ENCODE measurements around the gene WWC2.

WWC2 gene

DNA sequence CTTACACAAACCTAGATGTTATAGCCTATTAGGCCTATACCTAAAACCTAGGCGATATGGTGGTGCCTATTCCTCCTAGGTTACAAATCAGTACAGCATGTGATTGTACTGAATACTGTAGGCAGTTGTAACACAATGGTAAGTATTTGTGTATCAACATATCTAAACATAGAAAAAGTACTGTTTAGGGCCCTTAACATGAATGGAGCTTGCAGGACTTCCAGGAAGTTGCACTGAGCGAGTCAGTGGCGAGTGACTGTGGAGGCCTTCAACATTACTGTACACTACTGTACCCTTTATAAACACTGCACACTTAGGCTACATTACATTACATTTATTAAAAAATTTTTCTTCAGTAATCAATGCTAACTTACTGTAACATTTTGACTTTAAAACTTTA, 37.8 kb downstream of the WWC2 start:
- no peak for DNase-seq (ENCODE audit: low read depth)
- TF ChIP-seq POLR2A (IDR thresholded peaks at IDR 0.05; ENCODE audit: extremely low read depth, insufficient read length) (no peak), MYC (IDR thresholded peaks at IDR 0.05; ENCODE audit: low read depth, low read length) (no peak)
- TF ChIP-seq, protein P1, sequence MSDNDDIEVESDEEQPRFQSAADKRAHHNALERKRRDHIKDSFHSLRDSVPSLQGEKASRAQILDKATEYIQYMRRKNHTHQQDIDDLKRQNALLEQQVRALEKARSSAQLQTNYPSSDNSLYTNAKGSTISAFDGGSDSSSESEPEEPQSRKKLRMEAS (IDR thresholded peaks at IDR 0.05; ENCODE audit: low read depth, low read length), result no peak
- TF ChIP-seq, protein P2, sequence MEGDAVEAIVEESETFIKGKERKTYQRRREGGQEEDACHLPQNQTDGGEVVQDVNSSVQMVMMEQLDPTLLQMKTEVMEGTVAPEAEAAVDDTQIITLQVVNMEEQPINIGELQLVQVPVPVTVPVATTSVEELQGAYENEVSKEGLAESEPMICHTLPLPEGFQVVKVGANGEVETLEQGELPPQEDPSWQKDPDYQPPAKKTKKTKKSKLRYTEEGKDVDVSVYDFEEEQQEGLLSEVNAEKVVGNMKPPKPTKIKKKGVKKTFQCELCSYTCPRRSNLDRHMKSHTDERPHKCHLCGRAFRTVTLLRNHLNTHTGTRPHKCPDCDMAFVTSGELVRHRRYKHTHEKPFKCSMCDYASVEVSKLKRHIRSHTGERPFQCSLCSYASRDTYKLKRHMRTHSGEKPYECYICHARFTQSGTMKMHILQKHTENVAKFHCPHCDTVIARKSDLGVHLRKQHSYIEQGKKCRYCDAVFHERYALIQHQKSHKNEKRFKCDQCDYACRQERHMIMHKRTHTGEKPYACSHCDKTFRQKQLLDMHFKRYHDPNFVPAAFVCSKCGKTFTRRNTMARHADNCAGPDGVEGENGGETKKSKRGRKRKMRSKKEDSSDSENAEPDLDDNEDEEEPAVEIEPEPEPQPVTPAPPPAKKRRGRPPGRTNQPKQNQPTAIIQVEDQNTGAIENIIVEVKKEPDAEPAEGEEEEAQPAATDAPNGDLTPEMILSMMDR (IDR thresholded peaks at IDR 0.05; ENCODE audit: low read depth, low read length), result no peak
- H3K4me3 ChIP-seq (ENCODE audit: low read depth, low read length), result no peak overlapping the region

DNA sequence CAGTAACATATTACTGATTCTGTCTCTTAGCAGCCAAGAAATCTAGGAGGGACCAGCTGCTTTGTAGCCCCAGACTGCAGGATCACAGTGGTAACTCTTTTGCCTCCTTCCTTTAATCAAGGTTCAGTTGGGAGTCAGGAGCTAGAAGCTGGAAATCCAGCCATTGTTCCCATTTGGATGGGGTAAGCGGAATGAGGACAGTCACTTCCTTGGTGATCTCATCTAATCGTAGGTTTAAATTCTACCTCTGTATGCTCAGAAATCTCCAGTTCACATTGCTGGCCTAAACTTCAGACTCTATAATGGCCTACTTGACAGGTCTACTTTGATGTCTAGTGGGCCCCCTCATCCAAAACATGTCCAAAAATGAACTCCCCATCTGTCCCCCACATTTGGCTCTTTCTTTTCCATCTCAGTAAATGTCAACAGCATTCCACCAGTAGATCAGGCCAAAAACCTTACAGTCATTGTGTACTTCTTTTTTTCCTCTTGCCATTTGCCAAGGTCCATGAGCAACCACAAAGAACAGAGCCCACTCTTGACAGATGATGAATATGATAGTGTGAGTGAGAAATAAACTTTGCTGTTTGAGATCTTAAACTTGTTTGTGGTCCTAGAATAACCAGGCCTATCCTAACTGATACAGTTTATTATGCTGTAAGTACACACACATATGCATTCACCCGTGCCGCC, 40.1 kb downstream of the WWC2 start:
- TF ChIP-seq, protein P2 (IDR thresholded peaks at IDR 0.05; ENCODE audit: low read depth, low read length), result no peak
- TF ChIP-seq, protein P1 (IDR thresholded peaks at IDR 0.05; ENCODE audit: low read depth, low read length), result no peak
- TF ChIP-seq POLR2A (IDR thresholded peaks at IDR 0.05; ENCODE audit: extremely low read depth, insufficient read length), result no peak
- DNase-seq (ENCODE audit: low read depth), result no peak
- no peak overlapping the region for H3K4me3 ChIP-seq (ENCODE audit: low read depth, low read length)

DNA sequence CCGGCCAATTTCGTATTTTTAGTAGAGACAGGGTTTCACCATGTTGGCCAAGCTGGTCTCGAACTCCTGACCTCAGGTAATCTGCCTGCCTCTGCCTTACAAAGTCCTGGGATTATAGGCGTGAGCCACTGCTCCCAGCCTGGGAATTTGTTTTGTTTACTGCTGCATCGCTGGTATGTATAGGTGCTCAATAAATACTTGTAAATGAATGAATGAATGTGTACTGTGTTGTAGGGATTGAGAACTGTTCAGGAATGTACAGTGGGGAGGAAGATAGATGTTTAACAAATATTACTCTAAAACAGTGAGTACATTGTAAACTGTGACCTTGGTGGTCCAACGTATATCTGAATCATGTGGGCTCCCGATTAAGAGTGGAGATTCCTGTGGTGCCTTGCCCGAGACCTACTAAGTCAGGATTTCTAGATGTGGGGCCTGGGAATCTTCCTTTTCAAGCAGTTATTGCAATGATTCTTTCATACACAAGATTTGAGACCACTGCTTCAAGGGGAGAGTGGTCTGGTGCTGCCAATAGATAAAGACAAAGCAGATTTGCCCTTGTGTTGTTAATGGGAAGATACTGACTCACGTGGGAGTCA, 41.0 kb downstream of the WWC2 start:
- DNase-seq (ENCODE audit: low read depth), result no peak
- no peak overlapping the region for H3K4me3 ChIP-seq (ENCODE audit: low read depth, low read length)
- TF ChIP-seq, protein P1 (IDR thresholded peaks at IDR 0.05; ENCODE audit: low read depth, low read length), result no peak
- TF ChIP-seq POLR2A (IDR thresholded peaks at IDR 0.05; ENCODE audit: extremely low read depth, insufficient read length) (no peak), MYC (IDR thresholded peaks at IDR 0.05; ENCODE audit: low read depth, low read length) (no peak)
- TF ChIP-seq, protein P2 (IDR thresholded peaks at IDR 0.05; ENCODE audit: low read depth, low read length), result no peak

DNA sequence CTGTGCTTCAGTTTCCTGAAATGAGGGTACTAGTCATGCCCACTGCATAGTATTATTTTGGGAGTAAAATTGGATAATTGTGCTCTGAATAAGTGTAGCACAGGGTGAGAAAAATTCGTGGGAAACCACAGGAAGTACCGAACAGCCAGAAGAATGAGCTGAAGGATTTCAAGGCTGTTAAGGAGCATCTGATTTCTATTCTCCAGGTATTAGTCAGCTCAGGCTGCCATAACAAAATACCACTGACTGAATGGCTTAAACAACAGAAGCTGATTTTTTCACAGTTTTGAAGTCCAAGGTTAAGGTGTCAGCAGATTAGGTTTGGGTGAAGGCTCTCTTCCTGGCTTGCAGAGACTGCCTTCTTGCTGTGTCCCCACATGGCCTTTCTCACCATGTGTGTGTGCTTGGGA, 41.9 kb downstream of the WWC2 start:
- DNase-seq (ENCODE audit: low read depth), result no peak
- H3K4me3 ChIP-seq (ENCODE audit: low read depth, low read length), result no peak overlapping the region
- TF ChIP-seq, protein P1 (IDR thresholded peaks at IDR 0.05; ENCODE audit: low read depth, low read length), result no peak
- TF ChIP-seq, protein P2 (IDR thresholded peaks at IDR 0.05; ENCODE audit: low read depth, low read length), result no peak
- TF ChIP-seq MYC (IDR thresholded peaks at IDR 0.05; ENCODE audit: low read depth, low read length) (no peak), POLR2A (IDR thresholded peaks at IDR 0.05; ENCODE audit: extremely low read depth, insufficient read length) (no peak)

DNA sequence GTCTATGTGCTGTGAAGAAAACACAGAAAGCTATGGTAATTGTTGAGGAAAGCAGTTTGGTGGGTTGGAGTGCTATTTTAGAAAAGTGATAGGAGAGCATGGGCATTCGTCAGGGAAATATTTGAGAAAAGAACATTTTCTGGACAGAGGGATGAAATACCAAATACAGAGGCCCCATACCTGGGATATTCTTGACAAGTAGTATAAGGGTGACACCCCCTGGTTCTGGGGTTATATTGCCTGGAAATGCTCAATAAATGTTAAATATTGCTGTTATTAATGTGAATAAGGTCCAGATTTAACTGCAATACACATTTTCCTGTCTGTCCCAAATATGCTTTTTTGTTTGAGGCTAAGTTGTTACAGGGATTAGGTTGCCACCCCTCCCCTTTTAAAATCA, 42.9 kb downstream of the WWC2 start:
- DNase-seq (ENCODE audit: low read depth), result no peak
- TF ChIP-seq POLR2A (IDR thresholded peaks at IDR 0.05; ENCODE audit: extremely low read depth, insufficient read length), result no peak
- H3K4me3 ChIP-seq (ENCODE audit: low read depth, low read length), result no peak overlapping the region

DNA sequence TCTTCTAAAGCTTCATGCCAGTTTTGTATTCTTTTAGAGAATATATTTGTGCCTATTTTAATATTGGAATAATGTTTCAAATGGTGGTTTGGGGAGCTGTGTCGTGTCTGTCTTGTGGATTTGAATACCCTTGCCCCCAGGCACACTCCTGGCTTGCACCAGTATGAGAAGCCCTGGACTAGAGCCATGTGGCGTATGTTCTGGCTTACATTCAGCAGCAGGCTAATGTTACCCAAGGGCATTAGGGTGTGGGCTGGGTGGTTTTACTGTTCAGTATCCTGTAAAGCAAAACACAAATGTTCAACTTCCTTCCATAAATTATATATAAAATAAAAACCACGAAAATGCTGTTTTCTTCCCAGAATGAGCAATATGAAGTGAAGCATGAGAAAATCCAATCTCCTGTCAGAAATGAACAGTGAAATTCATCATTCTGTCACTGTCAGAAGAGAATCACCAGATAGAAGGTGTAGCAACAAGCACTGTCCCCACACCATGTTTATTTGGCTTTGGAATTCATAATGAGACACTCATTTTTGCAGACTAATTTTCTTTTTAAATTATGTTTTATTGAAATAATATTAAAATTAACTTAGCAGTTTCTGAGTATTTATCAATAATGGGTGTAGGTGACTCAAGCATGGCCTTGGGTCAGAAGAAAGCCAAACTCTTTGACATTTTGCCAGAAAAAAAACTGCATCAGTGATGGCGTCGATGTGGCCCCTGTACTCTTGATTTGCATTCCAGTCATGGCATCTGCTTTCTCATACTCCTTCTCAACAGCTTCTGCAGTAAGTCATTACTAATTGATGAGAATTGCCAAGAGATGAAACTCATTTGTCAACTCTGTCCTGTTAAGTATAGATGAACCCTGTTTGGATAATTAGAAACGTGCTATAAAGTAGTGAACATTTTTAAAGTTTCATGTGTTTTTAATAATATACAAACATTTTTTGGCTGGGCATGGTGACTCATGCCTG, 43.8 kb downstream of the WWC2 start:
- H3K4me3 ChIP-seq (ENCODE audit: low read depth, low read length), result no peak overlapping the region
- DNase-seq (ENCODE audit: low read depth), result peak; percentile 52
- TF ChIP-seq, protein P2 (IDR thresholded peaks at IDR 0.05; ENCODE audit: low read depth, low read length), result no peak
- TF ChIP-seq MYC (IDR thresholded peaks at IDR 0.05; ENCODE audit: low read depth, low read length), result peak; percentile 63
- no peak for TF ChIP-seq POLR2A (IDR thresholded peaks at IDR 0.05; ENCODE audit: extremely low read depth, insufficient read length)
- TF ChIP-seq, protein P1 (IDR thresholded peaks at IDR 0.05; ENCODE audit: low read depth, low read length), result peak; percentile 44; the same call in 1 of the 2 replicates

All from NB4 (cell line).